ENCODE data around the gene RMRP.
"Not testable (repeated sequence)": the region's sequence is repeated elsewhere in the genome, so short reads cannot be mapped to it uniquely, and the experiment has no call there.

The RMRP gene

DNA sequence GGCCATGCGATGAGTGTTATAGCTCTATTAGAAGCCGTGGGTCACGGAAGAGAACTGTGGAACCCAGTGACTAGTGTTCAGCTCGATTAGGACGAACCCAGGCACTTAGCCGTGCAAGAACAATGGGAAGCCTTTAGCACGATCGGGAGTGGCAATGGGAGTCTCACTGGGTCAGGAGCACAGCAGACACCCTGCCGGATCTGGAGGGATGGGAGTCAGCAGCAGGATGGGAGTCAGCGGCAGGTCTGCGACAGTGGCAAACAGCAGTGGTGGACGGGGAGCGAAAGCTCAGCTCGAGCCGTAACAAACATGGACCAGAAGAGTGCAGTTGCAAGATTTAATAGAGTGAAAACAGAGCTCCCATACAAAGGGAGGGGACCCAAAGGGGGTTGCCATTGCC lies 17.4 kb downstream of the RMRP start:
- DNase-seq: not testable (repeated sequence)

GRCh38 chr9:35639631-35640030 lies 18.2 kb downstream of the RMRP start:
- DNase-seq: no peak

DNA sequence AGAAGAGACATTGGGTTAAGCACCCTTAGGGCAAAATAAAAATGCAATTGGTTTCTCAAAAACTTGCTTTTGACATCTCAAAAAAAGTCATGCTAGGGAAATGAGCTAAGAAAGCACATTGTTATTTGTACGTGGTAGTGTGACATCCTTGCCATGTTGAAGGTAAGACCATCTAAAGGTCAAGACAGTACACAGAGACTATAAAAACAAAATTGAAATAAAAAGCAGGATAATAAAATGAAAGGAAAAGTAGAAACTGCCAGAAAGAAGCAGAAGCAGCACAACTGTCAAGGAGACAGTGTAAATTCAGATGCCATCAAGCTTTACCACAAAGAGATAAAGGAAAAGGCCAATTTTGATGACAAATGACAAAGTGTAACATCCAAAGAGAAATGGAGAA lies 18.6 kb downstream of the RMRP start:
- not testable (repeated sequence) for DNase-seq

- not testable (repeated sequence) for DNase-seq
These were observed 19.1 kb downstream of the RMRP start for GRCh38 chr9:35638751-35639150.

GRCh38 chr9:35637427-35637955 lies 20.3 kb downstream of the RMRP start:
- not testable (repeated sequence) for DNase-seq

DNA sequence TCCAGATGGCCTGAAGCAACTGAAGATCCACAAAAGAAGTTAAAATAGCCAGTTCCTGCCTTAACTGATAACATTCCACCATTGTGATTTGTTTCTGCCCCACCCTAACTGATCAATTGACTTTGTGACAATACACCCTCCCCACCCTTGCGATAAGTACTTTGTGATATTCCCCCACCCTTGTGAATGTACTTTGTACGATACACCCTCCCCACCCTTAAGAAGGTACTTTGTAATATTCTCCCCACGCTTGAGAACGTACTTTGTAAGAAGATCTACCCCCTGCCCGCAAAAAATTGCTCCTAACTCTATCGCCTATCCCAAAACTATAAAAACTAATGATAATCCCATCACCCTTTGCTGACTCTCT lies 21.0 kb downstream of the RMRP start:
- DNase-seq: not testable (repeated sequence)

DNA sequence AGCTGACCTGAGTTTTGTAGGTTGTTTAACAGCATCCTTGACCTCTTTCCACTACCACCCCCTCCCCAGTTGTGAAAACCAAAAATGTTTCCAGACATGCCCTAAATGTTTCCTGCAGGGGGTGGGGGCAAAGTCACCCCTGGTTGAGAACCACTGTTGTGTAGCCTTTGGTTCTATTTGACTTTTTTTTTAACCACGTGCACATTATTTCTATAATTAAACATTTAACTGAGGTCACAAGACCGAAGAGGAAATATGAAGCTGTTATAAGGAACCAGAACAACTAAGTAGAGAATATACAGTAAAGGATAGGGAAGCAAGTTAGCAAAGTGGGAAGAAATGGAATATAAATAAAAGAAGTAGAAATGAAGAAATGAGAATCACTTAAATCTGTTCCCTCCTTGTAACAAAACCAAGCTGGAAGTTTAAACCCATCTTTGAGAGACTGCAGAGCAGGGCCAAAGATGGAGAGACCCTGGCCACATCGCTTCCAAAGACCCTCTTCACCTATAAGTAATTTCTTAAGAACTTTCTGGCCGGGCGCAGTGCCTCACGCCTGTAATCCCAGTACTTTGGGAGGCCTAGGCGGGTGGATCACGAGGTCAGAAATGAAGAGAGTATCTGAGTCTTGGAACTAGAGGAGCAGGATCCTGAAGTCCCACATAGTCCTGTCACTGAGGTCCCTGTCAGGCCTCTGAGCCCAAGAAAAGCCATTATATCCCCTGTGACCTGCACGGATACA lies 21.5 kb downstream of the RMRP start:
- no peak for DNase-seq

DNA sequence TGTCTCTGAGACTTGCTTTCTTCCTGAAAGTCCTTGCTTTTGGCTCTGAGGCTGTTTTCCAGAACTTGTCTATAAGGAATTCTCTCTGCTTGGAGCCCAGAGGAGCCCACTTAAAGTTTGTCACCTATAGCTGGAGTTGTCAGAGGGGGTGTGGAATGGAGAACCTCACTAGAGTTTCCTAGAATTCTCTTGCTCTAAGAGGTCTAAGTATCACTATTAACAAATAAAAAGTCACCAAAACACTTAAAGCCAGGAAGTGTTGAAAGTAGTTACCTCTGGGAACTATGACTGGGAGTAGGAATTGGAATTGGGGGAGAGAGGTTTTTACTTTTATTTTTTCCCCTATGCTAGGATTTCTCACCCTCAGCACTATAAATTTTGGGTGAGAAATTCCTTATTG lies 22.1 kb downstream of the RMRP start:
- no peak for DNase-seq

GRCh38 chr9:35629597-35629996 lies 28.2 kb downstream of the RMRP start:
- DNase-seq: no peak

DNA sequence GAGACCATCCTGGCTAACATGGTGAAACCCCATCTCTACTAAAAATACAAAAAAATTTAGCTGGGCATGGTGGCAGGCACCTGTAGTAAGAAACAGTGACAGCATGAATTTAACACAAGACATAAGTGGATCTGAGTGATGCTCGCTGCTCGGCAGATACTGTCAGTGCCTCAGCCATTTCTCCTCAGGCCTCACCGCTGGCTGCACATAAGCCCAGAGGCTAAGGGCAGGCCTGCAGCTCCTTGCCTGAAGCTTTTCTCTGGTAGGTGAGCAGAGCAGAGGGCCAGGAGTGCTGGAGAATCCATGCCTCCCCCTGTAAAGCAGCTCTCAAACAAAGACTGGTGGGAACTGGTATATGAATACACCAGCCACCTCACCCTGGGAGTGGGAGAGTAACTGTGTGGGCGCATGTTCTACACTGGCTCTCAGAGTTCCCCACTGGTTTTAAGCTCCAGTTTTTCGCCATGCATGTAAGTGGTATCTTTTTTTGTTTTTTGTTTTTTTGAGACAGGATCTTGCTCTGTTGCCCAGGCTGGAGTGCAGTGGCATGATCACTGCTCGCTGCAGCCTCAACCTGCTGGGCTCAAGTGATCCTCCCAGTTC lies 29.3 kb downstream of the RMRP start:
- DNase-seq: no peak

DNA sequence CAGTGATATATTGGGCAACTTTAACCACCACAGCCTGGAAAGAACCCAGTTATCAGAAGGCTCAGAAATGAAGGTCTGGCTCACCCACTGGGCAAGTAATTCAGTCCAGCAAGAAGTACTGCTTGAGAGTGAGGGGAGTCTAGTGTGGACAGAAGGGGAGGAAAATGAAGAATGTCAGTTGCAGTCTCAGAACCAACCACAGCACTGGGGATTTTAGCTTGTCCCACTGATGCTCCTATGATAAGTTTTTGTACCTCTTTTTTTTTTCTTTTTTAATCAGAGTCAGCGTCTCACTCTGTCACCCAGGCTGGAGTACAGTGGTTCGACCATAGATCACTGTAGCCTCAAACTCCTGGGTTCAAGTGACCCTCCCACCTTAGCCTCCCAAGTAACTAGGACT lies 30.2 kb downstream of the RMRP start:
- DNase-seq: no peak

GRCh38 chr9:35619800-35620158 lies 38.0 kb downstream of the RMRP start:
- no peak for DNase-seq

- DNase-seq: no peak
These were observed 38.7 kb downstream of the RMRP start for GRCh38 chr9:35618854-35619799.

DNA sequence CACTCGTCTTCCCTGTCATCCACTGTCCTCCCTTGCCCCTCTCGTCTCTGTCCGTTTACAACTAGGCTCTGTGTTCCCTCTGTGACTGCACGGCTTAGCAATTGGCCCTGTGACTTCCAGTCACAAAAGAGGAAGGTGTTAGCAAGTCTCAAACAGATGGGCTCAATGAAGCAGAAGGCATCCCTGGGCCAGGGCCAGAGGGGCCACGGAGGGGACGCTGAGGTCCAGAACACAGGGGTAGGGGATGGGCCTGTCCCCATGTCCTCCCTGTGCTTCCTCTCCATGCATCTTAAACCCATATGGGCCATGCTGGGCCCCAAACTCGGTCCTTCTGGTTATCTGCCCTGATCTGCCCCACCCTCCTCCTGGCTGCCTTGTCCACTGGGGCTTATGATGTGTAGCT lies 39.5 kb downstream of the RMRP start, which contains the start of gene CD72:
TSS of gene CD72 (minus strand) at position 89 of the 403 bp plus-strand sequence. CDS start 110 bp downstream, outside the sequence.
- no peak for DNase-seq

- DNase-seq: no peak
These were observed 40.3 kb downstream of the RMRP start for GRCh38 chr9:35617548-35617947.

DNA sequence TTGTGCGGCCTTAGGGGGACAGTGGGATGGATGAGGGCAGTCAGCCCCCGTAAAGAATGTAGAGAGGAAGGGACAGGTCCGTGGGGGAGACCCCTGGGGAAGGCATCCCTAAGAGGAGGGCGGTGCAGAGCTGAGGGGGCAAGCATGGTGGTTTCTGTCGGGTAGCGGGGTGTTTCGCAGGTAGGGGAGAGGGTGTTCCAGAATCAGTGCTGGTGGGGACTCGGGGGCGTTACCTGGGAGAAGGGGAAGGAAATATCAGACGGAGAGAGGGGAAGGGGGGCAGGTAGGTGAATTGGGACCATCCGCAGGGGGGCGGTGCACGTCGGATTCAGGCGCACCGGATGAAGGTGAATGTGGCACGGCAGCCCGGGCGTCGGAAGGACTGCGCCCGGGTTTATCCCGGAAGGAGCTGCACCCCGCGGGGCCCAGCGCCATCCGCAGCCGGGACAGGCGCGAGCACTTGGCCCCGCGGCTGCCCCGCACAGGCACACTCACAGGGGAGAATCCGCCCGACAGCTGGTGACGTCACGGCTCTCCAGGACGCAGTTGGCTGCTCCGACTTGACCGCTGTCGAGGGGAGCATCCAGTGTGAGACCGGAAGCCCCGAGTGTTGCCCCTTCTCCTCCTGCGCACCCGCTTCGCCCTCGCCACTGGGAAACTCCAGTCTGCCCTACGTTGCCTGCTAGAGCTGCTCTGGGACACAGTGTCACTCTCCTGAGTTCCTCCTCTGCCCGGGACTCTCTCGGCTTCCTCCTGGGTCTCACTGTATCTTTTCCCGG lies 40.9 kb downstream of the RMRP start:
- peak; percentile 34 for DNase-seq

DNA sequence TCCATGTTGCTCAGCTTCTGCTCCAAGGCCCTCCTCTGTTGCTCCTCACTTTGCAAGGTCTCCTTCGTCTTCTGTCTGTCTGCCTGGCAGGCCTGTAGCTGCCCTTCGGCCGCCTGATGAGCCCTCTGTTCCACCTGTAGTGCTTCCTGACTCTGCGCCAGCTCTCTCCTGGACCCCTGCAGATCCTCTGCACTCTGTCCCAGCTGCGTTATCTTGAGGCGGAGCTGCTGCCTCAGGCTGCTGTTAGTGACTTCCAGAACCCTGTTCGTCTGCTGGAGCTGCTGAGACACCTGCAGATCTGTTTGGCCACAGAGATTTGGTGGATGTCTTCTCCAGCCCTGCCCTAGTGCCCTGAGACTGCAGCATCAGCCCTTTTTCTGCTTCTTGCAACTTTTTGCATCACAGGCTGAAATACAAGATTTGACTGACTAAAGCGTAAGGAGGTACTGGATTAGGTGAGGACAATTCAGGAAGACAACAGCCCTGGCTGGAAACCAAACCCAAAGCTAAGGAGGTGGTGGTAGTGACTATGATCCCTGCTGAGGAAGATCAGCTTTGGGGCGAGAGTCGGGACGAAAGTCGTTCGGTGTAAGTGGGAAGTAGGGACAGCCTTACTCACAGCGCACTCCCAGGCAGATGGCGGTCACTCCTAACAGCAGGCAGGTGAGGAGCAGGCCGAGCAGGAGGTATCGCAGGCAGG lies 41.7 kb downstream of the RMRP start:
- DNase-seq: no peak

- no peak for DNase-seq
These were observed 45.0 kb downstream of the RMRP start for GRCh38 chr9:35612843-35613242.

GRCh38 chr9:35612066-35612465 lies 45.8 kb downstream of the RMRP start:
- not testable (repeated sequence) for DNase-seq

- DNase-seq: peak; percentile 37
These were observed 46.5 kb downstream of the RMRP start for GRCh38 chr9:35611230-35611797.

- no peak for DNase-seq
These were observed 48.0 kb downstream of the RMRP start for GRCh38 chr9:35609820-35610163.

Measured in activated CD4-positive, alpha-beta T cell treated with anti-CD3 and anti-CD28 coated beads for 1 hour (primary cell).